ENCODE measurements around the gene SIRT5.

Gene SIRT5

GRCh38 chr6:13561624-13562267 is 12.7 kb upstream of the SIRT5 start:
- H3K4me3 Mint-ChIP-seq: no peak overlapping the region
- no peaks in the 10 kb centered on the region for H3K4me1 Mint-ChIP-seq (ENCODE audit: low read depth)

GRCh38 chr6:13563009-13563408 is 11.4 kb upstream of the SIRT5 start:
- peaks cover 22% of the 10 kb centered on the region for H3K27me3 Mint-ChIP-seq (ENCODE audit: low read depth)
- DNase-seq (ENCODE audit: low spot score): no peak
- H3K9me3 Mint-ChIP-seq: no peaks in the 10 kb centered on the region
- no peak overlapping the region for H3K27ac Mint-ChIP-seq
- H3K4me1 Mint-ChIP-seq (ENCODE audit: low read depth): no peaks in the 10 kb centered on the region
- H3K36me3 Mint-ChIP-seq (ENCODE audit: low read depth): no peaks in the 10 kb centered on the region
- no peak overlapping the region for H3K4me3 Mint-ChIP-seq

More at GRCh38 chr6:13561624-13562267, 12.7 kb upstream of the SIRT5 start:
- DNase-seq (ENCODE audit: low spot score): no peak
- Mint-ChIP-seq H3K9me3 (no peaks in the 10 kb centered on the region), H3K36me3 (ENCODE audit: low read depth) (no peaks in the 10 kb centered on the region), H3K27me3 (ENCODE audit: low read depth) (peaks cover 15% of the 10 kb centered on the region), H3K27ac (no peak overlapping the region)

GRCh38 chr6:13565921-13566320 is 8.5 kb upstream of the SIRT5 start:
- Mint-ChIP-seq H3K27me3 (ENCODE audit: low read depth) (peaks cover 20% of the 10 kb centered on the region), H3K27ac (no peak overlapping the region), H3K4me1 (ENCODE audit: low read depth) (no peaks in the 10 kb centered on the region)

GRCh38 chr6:13566500-13566899 is 7.9 kb upstream of the SIRT5 start:
- H3K36me3 Mint-ChIP-seq (ENCODE audit: low read depth): no peaks in the 10 kb centered on the region
- no peaks in the 10 kb centered on the region for H3K4me1 Mint-ChIP-seq (ENCODE audit: low read depth)
- H3K4me3 Mint-ChIP-seq: no peak overlapping the region
- DNase-seq (ENCODE audit: low spot score): no peak
- no peaks in the 10 kb centered on the region for H3K9me3 Mint-ChIP-seq
- no peak overlapping the region for H3K27ac Mint-ChIP-seq
- peaks cover 20% of the 10 kb centered on the region for H3K27me3 Mint-ChIP-seq (ENCODE audit: low read depth)

More at GRCh38 chr6:13565921-13566320, 8.5 kb upstream of the SIRT5 start:
- no peak overlapping the region for H3K4me3 Mint-ChIP-seq
- no peaks in the 10 kb centered on the region for H3K9me3 Mint-ChIP-seq
- no peaks in the 10 kb centered on the region for H3K36me3 Mint-ChIP-seq (ENCODE audit: low read depth)
- no peak for DNase-seq (ENCODE audit: low spot score)

GRCh38 chr6:13568970-13569369 is 5.4 kb upstream of the SIRT5 start:
- Mint-ChIP-seq H3K36me3 (ENCODE audit: low read depth) (no peaks in the 10 kb centered on the region), H3K27ac (no peak overlapping the region), H3K9me3 (no peaks in the 10 kb centered on the region), H3K27me3 (ENCODE audit: low read depth) (peaks cover 16% of the 10 kb centered on the region), H3K4me1 (ENCODE audit: low read depth) (no peaks in the 10 kb centered on the region), H3K4me3 (no peak overlapping the region)
- DNase-seq (ENCODE audit: low spot score): no peak

- no peak for DNase-seq (ENCODE audit: low spot score)
- peaks cover 7% of the 10 kb centered on the region for H3K27me3 Mint-ChIP-seq (ENCODE audit: low read depth)
- H3K4me1 Mint-ChIP-seq (ENCODE audit: low read depth): peaks cover 11% of the 10 kb centered on the region
- no peak overlapping the region for H3K27ac Mint-ChIP-seq
- no peaks in the 10 kb centered on the region for H3K36me3 Mint-ChIP-seq (ENCODE audit: low read depth)
- H3K9me3 Mint-ChIP-seq: no peaks in the 10 kb centered on the region
- no peak overlapping the region for H3K4me3 Mint-ChIP-seq
Measured at GRCh38 chr6:13572240-13572639, 2.2 kb upstream of the SIRT5 start.

- Mint-ChIP-seq H3K9me3 (no peaks in the 10 kb centered on the region), H3K27ac (no peak overlapping the region), H3K4me3 (peak overlapping the region; percentile 67), H3K27me3 (ENCODE audit: low read depth) (peaks cover 2% of the 10 kb centered on the region), H3K36me3 (ENCODE audit: low read depth) (peaks cover 5% of the 10 kb centered on the region), H3K4me1 (ENCODE audit: low read depth) (peaks cover 11% of the 10 kb centered on the region)
- DNase-seq (ENCODE audit: low spot score): no peak
Measured at GRCh38 chr6:13572951-13573654, 1.3 kb upstream of the SIRT5 start.

GRCh38 chr6:13573669-13574110 is 711 bp upstream of the SIRT5 start:
- Mint-ChIP-seq H3K27me3 (ENCODE audit: low read depth) (peaks cover under 1% of the 10 kb centered on the region), H3K27ac (peak overlapping the region; percentile 75)
- DNase-seq (ENCODE audit: low spot score): no peak

GRCh38 chr6:13574149-13574570 is 241 bp upstream of the SIRT5 start:
- Mint-ChIP-seq H3K9me3 (no peaks in the 10 kb centered on the region), H3K27ac (peak overlapping the region; percentile 96), H3K4me3 (peak overlapping the region; percentile 88)

More at GRCh38 chr6:13573669-13574110, 711 bp upstream of the SIRT5 start:
- Mint-ChIP-seq H3K36me3 (ENCODE audit: low read depth) (peaks cover 5% of the 10 kb centered on the region), H3K9me3 (no peaks in the 10 kb centered on the region), H3K4me3 (peak overlapping the region; percentile 67), H3K4me1 (ENCODE audit: low read depth) (peaks cover 11% of the 10 kb centered on the region)

GRCh38 chr6:13575377-13575775 is 975 bp downstream of the SIRT5 start:
- peaks cover 11% of the 10 kb centered on the region for H3K4me1 Mint-ChIP-seq (ENCODE audit: low read depth)
- no peaks in the 10 kb centered on the region for H3K9me3 Mint-ChIP-seq

More at GRCh38 chr6:13574149-13574570, 241 bp upstream of the SIRT5 start:
- peak; percentile 93 for DNase-seq (ENCODE audit: low spot score)
- Mint-ChIP-seq H3K36me3 (ENCODE audit: low read depth) (peaks cover 6% of the 10 kb centered on the region), H3K4me1 (ENCODE audit: low read depth) (peaks cover 11% of the 10 kb centered on the region), H3K27me3 (ENCODE audit: low read depth) (no peaks in the 10 kb centered on the region)

GRCh38 chr6:13576017-13576416 is 1.6 kb downstream of the SIRT5 start:
- H3K36me3 Mint-ChIP-seq (ENCODE audit: low read depth): peaks cover 11% of the 10 kb centered on the region
- peaks cover 11% of the 10 kb centered on the region for H3K4me1 Mint-ChIP-seq (ENCODE audit: low read depth)
- no peaks in the 10 kb centered on the region for H3K27me3 Mint-ChIP-seq (ENCODE audit: low read depth)
- DNase-seq (ENCODE audit: low spot score): no peak
- peak overlapping the region; percentile 22 for H3K27ac Mint-ChIP-seq
- H3K9me3 Mint-ChIP-seq: no peaks in the 10 kb centered on the region
- H3K4me3 Mint-ChIP-seq: peak overlapping the region; percentile 63

More at GRCh38 chr6:13575377-13575775, 975 bp downstream of the SIRT5 start:
- H3K4me3 Mint-ChIP-seq: peak overlapping the region; percentile 88
- no peak for DNase-seq (ENCODE audit: low spot score)
- H3K27ac Mint-ChIP-seq: peak overlapping the region; percentile 96
- no peaks in the 10 kb centered on the region for H3K27me3 Mint-ChIP-seq (ENCODE audit: low read depth)
- peaks cover 9% of the 10 kb centered on the region for H3K36me3 Mint-ChIP-seq (ENCODE audit: low read depth)

- H3K9me3 Mint-ChIP-seq: no peaks in the 10 kb centered on the region
- no peak for DNase-seq (ENCODE audit: low spot score)
- no peak overlapping the region for H3K4me3 Mint-ChIP-seq
- H3K27ac Mint-ChIP-seq: no peak overlapping the region
- peaks cover 11% of the 10 kb centered on the region for H3K4me1 Mint-ChIP-seq (ENCODE audit: low read depth)
- peaks cover 13% of the 10 kb centered on the region for H3K36me3 Mint-ChIP-seq (ENCODE audit: low read depth)
- H3K27me3 Mint-ChIP-seq (ENCODE audit: low read depth): no peaks in the 10 kb centered on the region
Measured at GRCh38 chr6:13577926-13578325, 3.5 kb downstream of the SIRT5 start.

GRCh38 chr6:13579911-13580310 is 5.5 kb downstream of the SIRT5 start:
- H3K4me3 Mint-ChIP-seq: no peak overlapping the region
- no peaks in the 10 kb centered on the region for H3K27me3 Mint-ChIP-seq (ENCODE audit: low read depth)
- DNase-seq (ENCODE audit: low spot score): no peak
- peaks cover 13% of the 10 kb centered on the region for H3K36me3 Mint-ChIP-seq (ENCODE audit: low read depth)
- no peaks in the 10 kb centered on the region for H3K9me3 Mint-ChIP-seq
- peaks cover 11% of the 10 kb centered on the region for H3K4me1 Mint-ChIP-seq (ENCODE audit: low read depth)
- no peak overlapping the region for H3K27ac Mint-ChIP-seq

- peaks cover 21% of the 10 kb centered on the region for H3K36me3 Mint-ChIP-seq (ENCODE audit: low read depth)
- no peaks in the 10 kb centered on the region for H3K27me3 Mint-ChIP-seq (ENCODE audit: low read depth)
- H3K27ac Mint-ChIP-seq: no peak overlapping the region
- no peak overlapping the region for H3K4me3 Mint-ChIP-seq
- no peaks in the 10 kb centered on the region for H3K9me3 Mint-ChIP-seq
- DNase-seq (ENCODE audit: low spot score): no peak
- H3K4me1 Mint-ChIP-seq (ENCODE audit: low read depth): no peaks in the 10 kb centered on the region
Measured at GRCh38 chr6:13581700-13582229, 7.4 kb downstream of the SIRT5 start.
